ENCODE results near the gene PHIP.

PHIP gene

DNA sequence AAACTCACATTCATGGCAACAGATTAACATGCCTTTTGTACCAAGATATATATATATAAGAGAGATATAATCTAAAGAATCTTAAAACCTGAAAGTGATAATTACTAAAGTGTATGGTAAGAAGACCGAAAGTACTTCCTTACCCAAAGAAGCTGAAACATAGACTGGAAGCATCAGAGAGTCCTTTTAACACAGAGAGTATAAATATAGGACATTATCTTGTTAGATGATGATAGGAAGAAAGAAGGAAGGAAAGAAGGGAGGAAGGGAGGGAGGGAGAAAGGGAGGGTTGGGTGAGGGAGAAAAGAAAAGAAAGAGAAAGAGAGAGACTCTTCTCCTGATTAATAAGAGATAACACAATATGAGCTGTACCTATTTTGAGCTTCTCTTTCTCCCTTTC is 68.2 kb downstream of the PHIP start:
- no peak for DNase-seq (ENCODE audit: low read depth)

DNA sequence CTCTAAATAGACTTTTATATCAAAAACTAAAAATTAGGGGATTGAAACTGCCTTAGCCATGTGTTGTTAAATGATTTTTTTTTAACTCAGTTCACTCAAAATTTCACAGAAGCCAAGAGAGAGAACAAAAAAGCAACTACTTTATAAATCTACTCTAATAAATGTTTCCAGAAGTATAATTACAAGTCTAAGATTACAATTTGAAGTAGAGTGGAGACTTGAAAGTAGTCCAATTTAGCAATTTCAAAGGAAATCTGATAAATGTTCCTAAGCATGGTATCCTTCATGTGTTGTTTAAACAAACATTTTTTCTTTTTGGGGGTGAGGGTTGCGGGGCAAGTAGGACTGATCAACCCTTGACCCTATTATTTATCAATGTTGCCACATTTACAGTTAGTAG is 72.6 kb downstream of the PHIP start:
- no peak for DNase-seq (ENCODE audit: low read depth)

DNA sequence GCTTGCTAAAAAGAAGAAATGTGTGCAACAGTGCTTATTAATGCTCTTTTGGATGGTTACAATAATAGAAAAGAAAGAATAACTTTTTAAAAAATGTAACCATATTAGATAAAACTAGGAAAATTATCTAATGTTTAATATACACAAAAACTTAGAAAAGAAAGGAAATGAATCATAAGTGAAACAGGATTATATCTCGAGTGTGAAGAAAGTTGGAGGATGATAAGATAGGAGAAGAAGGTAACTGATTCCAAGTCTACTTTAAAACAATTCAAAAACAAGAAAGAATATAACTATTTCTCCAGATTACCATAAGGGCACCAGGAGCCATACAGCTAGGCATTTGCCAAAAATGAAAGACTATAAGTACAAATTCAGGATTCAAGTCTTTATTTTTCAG is 73.0 kb downstream of the PHIP start:
- no peak for DNase-seq (ENCODE audit: low read depth)

DNA sequence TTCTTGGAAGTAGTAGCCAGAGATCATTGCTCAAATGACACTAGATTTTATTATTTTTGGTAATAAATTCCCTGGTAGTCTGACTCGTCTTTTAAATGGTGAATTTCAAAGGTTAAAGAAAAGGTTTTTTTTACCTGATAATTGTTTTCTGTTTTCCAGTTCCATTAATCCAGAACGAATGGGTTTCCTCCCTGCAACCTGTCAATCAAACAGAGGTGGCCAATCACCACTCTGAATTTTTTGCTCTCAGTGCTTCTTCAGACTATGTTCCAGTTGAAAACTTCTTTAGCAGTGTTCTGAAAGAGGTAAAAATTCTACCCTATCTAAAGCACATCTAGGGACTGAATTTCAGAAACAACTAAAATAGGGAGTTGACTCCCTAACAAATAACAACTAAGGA is 73.8 kb downstream of the PHIP start:
- no peak for DNase-seq (ENCODE audit: low read depth)

DNA sequence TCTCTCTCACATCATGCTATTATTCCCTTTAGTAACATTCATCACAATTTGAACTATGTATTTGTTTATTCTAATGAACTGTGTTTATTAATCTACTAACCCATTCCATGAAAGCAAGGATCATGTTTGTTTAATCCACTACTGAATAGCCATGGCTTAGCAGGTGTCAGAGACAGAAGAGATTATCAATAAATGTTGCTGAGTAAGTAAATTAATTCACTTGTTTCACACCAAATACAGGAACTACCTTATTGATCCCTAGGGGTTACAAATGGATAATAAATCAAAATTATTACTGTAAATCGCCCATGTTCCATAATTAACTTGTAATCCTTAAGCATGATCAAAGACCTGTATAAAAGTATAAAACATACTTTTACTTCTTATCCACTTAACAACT is 76.6 kb downstream of the PHIP start:
- DNase-seq (ENCODE audit: low read depth), result no peak

DNA sequence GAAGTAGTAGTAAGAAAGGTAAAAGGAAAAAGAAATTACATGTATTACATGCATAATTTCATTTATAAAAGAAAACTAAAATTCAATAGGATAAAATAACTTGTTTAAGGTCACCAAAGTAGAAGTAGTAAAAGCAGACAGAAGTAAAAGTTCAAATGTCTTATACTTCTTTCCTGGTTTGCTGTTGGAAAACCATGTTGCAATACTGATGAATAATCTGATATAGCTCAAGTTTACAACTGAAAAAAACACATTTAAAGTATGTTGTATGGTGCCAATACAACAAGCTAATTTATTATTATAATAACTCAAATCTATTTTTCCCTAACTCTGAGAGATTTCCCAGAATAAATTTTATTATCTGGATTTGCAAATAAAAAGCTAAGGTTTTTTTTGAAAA is 78.3 kb downstream of the PHIP start:
- no peak for DNase-seq (ENCODE audit: low read depth)

DNA sequence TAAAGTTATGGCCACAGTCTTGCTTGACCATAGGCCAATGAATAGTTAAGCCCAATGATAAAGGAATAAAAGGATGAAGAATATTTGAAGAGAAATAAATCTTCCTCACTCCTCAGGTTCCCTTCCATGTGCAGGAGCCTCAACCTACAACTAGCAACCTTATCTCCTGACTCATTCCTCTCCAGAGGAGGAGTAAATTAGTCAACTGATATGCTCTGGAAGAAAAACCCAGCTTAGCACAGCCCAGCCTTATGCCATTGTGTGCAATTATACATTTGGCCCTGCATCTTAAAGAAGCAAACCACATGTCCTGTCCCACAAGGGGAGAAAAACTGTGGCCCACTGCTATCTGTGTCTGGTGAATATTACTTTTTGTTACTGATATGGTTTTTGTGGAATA is 82.1 kb downstream of the PHIP start:
- DNase-seq (ENCODE audit: low read depth), result no peak

DNA sequence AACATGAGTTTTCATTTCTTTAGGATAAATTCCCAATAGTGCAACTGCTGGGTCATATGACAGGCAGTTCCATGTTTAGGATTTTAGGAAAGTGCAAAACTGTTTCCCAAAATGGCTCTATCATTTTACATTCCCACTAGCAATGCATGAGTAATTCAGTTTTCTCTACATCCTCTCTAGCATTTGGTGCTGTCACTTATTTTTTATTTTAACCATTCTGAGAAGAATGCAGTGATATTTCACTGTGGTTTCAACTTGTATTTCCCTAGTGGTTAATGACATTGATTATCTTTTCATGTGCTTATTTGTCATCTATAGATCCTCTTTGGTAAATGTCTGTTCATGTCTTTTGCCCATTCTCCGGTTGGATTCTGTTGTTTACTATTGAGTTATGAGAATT is 82.7 kb downstream of the PHIP start:
- no peak for DNase-seq (ENCODE audit: low read depth)

DNA sequence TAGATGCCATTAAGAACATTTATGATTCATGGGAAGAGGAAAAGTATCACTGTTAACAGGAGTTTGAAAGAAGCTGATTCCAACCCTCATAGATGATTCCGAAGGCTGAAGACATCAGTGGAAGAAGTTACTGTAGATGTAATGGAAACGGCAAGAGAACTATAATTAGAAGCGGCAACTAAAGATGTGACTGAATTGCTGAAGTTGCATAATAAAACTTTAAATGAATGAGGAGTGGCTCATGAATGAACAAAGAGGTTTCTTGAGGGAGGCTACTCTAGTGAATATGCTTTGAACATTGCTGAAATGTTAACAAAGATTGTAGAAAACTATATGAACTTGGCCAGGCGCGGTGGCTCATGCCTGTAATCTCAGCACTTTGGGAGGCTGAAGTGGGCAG is 84.1 kb downstream of the PHIP start:
- no peak for DNase-seq (ENCODE audit: low read depth)

DNA sequence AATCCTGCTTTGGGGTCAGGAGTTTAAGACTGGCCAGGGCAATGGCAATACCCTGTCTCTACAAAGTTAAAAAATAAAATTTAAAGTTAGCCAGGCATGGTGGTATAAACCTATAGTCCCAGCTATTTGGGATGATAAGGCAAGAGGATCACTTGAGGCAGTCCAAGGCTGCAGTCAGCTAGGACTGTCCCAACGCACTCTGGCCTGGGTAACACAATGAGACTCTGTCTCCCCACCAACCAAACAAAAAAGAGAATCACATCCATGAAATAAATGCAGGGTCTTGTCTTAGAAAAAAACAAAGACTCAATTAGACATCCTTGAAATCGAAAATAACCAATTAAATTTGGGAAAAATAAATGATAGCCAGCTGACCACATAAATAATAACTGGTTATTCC is 88.9 kb downstream of the PHIP start:
- no peak for DNase-seq (ENCODE audit: low read depth)

DNA sequence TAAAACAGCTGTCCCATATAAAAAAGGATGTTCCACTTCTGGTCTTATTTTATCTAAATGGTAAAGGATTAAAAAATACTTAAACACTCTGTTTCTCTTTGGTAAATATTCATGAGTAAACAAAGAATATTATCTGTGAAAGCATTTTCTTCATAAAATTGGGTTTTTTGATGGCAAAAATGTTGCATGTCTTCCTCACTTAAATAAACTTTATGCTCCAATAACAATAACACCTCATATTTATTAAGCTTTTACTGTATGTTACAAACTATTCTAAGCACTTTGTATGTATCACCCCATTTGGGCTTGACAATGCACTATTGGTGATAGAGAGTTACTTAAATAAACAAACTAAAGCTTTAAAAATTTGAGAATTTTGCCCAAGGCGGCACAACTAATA is 91.9 kb downstream of the PHIP start:
- no peak for DNase-seq (ENCODE audit: low read depth)

DNA sequence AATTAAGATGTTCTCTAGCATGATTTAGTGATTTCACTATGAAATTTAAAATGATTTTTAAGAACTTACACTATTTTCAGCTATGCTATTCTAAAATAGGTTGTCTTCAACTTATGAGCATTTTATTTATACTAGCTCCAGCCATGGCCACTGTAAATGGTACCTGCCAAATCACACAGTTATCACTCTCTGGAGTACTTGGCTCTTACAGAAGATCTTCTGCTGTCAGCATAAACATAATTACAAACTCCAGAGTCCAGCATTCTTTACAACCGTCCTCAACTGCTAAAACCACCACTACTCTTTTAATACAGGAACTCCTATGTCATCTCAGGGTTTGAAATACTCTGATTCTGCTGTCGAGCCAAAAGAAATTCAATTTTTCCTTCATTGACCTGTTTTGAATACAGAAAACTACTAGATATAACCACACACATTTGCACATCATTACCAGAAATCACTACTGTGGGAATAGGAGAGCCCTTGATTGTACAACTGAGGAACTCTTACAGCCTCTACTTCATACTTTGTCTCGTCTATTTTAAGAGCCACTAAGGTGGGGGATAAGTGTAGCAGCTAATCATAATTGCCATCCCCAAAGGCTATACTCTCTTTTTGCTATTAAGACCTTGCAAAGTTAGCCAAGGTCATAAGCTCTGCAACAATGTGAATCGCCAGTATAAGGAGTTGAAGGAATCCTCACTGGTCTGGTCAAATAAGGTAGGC is 93.7 kb downstream of the PHIP start:
- no peak for DNase-seq (ENCODE audit: low read depth)

DNA sequence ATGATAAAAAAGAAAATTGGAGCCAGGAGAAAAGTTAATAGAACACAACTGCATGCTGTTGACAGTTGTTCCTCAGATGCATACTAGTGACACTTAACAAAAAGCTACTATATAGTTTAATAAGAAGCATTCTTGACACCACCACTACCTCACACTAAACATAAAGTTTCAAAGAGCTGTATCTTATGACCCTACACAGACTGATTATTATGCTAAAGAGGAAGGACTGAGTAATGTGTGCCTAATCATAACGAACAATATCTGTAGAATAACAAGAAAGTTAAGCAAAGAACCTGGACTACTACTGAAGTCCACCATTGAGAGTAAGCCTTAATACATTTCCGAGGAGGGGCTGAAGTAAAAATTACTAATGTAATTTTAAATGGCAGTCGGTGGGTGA is 110.9 kb downstream of the PHIP start:
- DNase-seq (ENCODE audit: low read depth), result no peak

DNA sequence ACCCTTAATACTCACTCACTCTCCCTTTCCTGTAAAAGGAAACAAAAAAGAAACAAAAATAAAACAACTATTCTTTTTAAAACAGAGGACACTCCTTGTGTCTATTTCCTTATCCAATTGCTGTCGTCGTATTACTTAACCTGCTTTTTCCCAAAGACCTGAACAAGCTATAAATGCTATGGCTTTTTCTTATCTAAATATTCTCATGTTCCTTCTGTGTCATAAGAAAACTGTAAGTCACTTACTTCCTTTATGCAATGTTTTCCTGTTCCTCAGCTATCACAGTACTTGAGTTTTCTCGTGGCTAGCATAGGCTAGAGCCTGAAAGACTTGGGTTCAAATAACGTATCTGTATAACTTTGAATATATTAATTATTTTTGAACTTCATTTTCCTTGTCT is 111.5 kb downstream of the PHIP start:
- DNase-seq (ENCODE audit: low read depth), result no peak

DNA sequence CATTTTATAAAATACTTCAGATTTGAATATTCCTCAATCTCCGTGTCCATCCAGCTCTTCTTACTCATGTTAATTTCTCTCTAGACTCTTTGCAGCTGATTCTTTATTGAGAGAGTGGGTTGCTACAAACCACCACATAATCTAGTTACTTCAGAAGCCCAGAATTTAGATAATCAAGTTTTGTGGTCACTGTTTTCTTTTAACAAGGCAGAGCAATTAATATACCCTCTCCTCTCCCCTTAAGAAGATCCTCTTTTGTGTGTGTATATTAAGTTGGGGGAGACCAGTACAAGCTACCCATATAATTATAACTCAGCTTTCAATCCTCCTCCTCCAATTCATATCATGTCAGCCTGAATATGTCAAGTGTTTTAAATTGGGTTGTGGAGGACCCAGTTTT is 115.6 kb downstream of the PHIP start:
- no peak for DNase-seq (ENCODE audit: low read depth)

DNA sequence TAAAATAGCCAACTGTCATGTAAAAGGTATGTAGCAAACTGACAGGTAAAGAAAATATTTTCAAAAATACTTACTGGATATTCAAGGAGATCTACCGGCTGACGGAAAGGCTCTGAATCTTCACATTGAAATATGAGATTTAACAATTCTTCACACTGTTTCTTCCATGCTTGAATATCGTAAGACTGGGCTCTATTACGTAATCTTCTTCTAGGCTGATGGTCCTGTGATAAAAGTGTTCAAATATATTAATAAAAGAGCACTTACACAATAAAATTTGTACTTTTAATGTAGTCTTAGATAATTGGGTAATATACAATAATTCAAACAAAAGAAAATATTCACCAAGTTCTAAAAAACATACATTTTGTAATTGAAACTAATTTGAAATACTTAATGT is 123.3 kb downstream of the PHIP start:
- no peak for DNase-seq (ENCODE audit: low read depth)

DNA sequence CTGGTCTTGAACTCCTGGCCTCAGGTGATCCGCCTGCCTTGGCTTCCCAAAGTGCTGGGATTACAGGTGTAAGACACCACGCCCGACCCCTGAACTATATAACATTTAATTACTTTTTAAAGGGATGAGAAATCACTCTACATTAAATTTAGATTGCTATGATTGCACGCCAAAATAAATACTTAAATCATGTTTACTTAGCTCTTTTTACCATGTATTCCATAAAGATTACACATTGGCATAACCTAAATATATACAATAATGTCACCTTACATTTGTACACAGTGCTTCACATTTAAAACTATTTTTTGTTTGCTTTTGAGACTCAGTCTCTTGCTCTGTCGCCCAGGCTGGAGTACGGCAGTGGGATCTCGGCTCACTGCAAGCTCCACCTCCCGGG is 124.3 kb downstream of the PHIP start:
- no peak for DNase-seq (ENCODE audit: low read depth)

DNA sequence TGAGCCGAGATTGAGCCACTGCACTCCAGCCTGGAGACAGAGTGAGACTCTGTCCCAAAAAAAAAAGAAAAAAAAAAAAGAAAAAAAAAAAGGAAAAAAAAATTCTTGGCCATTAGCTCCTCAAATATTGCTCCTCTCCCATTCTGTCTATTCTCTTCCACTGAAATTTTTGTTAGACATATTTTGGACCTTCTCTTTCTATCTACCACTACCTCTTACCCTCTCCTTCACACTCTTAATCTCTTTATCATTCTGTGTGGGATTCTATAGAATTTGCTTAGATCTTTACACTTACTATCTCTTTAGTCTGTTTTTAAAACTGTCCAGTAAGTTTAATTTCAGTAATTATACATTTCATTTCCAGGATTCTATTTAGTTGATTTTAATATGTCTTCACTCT is 125.7 kb downstream of the PHIP start:
- no peak for DNase-seq (ENCODE audit: low read depth)

DNA sequence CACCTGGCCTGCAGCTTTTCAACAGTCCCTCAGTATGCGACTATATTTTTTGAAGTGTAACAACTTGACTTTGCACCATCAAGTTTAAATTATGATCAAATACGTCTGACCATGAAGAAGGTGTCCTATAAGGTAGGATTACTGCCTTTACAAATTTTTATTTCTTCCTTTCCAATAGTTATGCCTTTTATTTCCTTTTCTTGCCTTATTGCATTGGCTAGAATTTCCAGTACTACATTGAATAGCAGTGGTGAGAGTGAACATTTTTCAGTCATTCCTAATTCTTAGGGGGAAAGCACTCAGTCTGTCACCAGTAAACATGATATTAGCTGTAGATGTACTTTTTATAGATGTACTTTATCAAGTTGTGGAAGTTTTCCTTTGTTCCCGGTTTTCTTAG is 129.3 kb downstream of the PHIP start:
- DNase-seq (ENCODE audit: low read depth), result no peak

DNA sequence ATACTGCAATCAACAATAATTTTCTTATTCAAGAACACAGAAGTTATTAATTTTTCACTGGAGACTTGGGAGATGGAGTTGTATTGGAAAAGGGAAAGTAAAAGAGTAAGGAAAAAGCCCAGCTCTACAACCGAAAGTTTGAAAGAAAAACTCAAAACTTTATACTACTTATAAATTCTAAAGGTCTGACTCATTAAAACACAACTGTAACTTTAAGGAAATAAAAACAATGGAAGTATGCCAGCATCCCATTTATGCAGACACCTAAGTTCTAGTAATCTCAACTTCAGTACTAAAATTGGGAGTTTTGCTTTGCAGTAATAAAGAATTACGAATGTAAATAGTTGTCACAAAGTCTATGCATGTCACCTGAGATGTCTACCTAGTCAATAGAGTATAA is 130.1 kb downstream of the PHIP start:
- DNase-seq (ENCODE audit: low read depth), result peak; percentile 14

DNA sequence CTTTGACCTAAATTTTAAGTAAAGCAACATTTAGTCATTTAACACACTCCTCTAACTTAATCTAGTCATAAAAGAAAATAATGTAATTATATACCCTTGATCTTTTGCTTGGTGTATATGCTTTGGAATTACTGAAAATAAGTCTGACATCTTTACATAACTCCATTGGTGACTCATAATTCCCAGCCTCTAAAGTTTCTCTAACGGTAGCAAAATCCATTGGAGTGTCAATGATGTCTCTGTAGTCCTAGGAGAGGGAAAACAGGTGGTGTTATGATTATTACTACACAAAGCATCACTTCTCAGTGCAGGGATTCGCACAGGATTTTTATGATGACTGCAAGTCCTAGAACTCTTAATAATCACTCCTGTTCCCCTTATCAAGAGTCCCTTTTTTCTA is 130.5 kb downstream of the PHIP start:
- no peak for DNase-seq (ENCODE audit: low read depth)

DNA sequence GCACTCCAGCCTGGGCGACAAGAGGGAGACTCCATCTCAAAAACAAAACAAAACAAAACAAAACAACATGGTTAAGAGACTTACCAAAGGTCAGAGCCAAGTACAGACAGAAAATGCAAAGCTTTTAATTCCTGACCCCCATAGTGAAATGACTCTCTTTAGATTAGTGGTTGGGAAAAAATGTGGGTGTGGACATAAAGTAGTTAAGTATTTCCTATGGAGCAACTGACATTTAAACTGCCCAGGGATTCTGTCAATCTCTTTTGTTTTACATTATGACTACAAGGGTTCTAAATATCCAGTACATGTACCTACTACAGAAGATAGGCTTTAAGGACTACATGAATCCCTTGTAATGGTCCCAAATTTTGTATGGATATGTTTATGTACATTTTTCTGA is 135.6 kb downstream of the PHIP start:
- DNase-seq (ENCODE audit: low read depth), result no peak

DNA sequence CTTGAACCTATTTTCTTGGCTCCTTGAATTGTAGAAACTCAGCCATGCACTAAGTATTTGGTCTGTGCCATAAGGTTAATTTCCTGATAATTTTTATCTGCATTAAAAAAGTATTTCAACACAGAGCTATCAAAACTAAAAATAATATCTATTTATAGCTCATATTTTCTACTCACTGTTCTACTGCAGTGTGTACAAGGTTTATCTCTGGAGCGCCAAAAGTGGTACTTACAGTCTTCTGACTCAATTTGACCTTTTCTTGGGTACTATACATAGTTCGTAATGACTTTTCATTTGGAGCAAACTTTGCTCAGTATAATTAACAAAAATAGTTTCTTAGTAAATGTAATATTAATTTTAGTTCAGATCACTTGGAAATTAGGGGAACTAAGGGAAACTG is 141.5 kb downstream of the PHIP start:
- DNase-seq (ENCODE audit: low read depth), result no peak

DNA sequence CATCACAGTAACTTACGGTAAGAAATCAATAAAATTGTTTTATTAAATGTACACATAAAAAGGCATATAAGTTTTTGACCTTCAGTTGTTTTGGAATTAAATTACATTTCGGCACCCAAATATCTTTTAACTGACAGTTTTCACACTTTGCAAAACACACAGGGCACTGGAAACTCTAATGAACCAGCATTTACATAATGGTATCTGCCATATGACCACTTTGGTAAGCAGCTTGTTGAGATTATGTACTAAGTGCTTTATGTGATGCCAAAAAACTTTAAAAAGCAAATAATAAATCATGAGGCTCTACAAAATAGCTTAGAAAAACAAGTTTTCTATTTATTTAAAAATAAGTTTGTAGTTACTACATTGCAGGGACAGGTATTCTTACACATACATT is 142.5 kb downstream of the PHIP start:
- no peak for DNase-seq (ENCODE audit: low read depth)

DNA sequence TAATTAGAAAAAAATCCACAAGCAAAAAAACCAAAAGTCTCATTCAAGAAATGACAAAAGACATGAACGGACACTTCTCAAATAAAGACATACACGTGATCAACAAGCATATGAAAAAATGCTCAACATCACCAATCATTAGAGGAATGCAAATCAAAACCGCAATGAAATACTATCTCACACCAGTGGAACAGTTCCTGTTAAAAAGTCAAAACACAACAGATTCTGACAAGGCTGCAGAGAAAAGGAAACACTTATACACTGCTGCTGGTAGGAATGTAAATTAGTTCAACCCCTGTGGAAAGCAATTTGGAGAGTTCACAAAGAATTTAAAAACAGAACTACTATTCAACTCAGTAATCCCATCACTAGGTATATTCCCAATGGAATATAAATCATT is 152.7 kb downstream of the PHIP start:
- no peak for DNase-seq (ENCODE audit: low read depth)

All from GM04504 (cell line).